Gastrocnemius medialis (tissue), 4 donors: ENCODE measurements around the gene SUCLG1.

Experiments used
- POLR2A ChIP-seq, 2 donors: fragments of 450-650 bp; IDR thresholded peaks; one replicate each; pipeline ENCODE4 v1.6.1; 2017; ENCODE audit warnings: antibody characterized with exemption in 2 of 2, mild to moderate bottlenecking in 2 of 2, moderate library complexity in 2 of 2
- TF ChIP-seq, protein P1 (sequence below), 5 experiments: fragments of 450-650 bp in 3 of 5; fragments of 200-600 bp in 2 of 5; sonication (generic) in 2 of 5; IDR thresholded peaks in 4 of 5; conservative IDR thresholded peaks in 1 of 5; 1 replicate in 4 of 5; 2 replicates in 1 of 5; pipeline ENCODE4 v1.5.1; 2016 to 2019; ENCODE audit warnings: antibody characterized with exemption in 5 of 5, mild to moderate bottlenecking in 3 of 5, moderate library complexity in 3 of 5

DNA sequence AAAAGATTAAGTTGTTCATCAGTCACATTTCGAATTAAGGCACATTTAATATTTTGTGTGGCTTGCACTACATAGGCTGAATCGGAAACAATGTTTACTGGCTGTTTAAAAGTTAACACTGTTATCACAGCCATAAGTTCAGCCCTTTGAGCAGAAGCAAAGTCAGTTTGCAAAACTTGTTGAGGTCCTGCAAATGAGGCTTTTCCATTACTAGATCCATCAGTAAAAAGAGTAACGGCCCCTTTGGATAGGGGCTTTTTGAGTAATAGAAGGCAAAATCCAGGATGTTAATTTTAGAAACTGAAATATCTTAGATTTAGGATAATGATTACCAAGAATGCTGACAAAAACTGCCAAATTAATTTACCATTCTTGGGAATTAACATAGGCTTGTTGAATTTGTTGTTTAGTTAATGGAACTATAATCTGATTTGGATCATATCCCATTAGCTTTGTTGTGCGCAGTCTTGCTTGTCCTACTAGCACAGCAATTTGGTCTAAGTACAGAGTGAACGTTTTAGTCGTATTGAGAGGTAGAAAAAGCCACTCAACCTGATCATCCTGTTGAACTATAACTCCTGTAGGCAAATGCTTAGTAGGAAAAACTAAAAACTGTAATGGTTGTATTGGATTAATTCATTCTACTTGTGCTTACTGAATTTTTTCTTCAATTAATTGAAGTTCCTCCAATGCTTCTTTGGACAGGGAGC, 13.9 kb upstream of the SUCLG1 start:
- TF ChIP-seq, protein P1, sequence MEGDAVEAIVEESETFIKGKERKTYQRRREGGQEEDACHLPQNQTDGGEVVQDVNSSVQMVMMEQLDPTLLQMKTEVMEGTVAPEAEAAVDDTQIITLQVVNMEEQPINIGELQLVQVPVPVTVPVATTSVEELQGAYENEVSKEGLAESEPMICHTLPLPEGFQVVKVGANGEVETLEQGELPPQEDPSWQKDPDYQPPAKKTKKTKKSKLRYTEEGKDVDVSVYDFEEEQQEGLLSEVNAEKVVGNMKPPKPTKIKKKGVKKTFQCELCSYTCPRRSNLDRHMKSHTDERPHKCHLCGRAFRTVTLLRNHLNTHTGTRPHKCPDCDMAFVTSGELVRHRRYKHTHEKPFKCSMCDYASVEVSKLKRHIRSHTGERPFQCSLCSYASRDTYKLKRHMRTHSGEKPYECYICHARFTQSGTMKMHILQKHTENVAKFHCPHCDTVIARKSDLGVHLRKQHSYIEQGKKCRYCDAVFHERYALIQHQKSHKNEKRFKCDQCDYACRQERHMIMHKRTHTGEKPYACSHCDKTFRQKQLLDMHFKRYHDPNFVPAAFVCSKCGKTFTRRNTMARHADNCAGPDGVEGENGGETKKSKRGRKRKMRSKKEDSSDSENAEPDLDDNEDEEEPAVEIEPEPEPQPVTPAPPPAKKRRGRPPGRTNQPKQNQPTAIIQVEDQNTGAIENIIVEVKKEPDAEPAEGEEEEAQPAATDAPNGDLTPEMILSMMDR (IDR thresholded peaks at IDR 0.05 in 4 of 5, conservative IDR thresholded peaks at IDR 0.05 in 1 of 5), result no peak
- TF ChIP-seq POLR2A (IDR thresholded peaks at IDR 0.05), result no peak
